Naive B cell (primary cell): Measurements from ENCODE around the gene MSTO1. TPM values are rescaled to one million over a fixed set of nuclear protein-coding genes. Genes with fewer than 3 reads are reported as not detected.

Experiments used
- polyA plus RNA-seq, 6 donors: library from polyadenylated mRNA; unstranded; fragments of 300-500 nt; fragmentation: Illumina TruSeq; gene quantifications; one replicate each; pipeline ENCODE4 v1.2.3, GENCODE V29; 2021; ENCODE audit warnings: low read depth in 6 of 6

Gene MSTO1
- polyA plus RNA-seq, 6 donors from 2014 or later: 4.8 to 24.8 (median 12.8) TPM

Other genes starting within 250 kb of the MSTO1 start
- 10 to 100 TPM in 5 of 6 donors, 1 to 10 TPM in 1; 6.4 to 51.8 (median 23.4) TPM for gene ASH1L, start 47.4 kb upstream of the MSTO1 start, polyA plus RNA-seq
- gene YY1AP1, start 78.6 kb downstream of the MSTO1 start, polyA plus RNA-seq: 10 to 100 TPM; 26.7 to 56.1 (median 32.2) TPM
- 10 to 100 TPM; 65.6 to 87.5 (median 77.6) TPM for gene DAP3, start 78.9 kb downstream of the MSTO1 start, polyA plus RNA-seq
- 10 to 100 TPM in 5 of 6 donors, 1 to 10 TPM in 1; 9.6 to 64.4 (median 30.7) TPM for gene GON4L, start 247.0 kb downstream of the MSTO1 start, polyA plus RNA-seq
- 10 to 100 TPM in 1 of 6 donors, 1 to 10 TPM in 5; 1.4 to 10.9 (median 2.5) TPM for gene SYT11, start 249.3 kb downstream of the MSTO1 start, polyA plus RNA-seq